ENCODE data around the gene TRAPPC10. TPM values are rescaled to one million over a fixed set of nuclear protein-coding genes. Genes with fewer than 3 reads are reported as not detected.

TRAPPC10 gene
- total and polyA plus RNA-seq, 10 donors = 6.0 to 83.2 (median 63.3) TPM

DNA sequence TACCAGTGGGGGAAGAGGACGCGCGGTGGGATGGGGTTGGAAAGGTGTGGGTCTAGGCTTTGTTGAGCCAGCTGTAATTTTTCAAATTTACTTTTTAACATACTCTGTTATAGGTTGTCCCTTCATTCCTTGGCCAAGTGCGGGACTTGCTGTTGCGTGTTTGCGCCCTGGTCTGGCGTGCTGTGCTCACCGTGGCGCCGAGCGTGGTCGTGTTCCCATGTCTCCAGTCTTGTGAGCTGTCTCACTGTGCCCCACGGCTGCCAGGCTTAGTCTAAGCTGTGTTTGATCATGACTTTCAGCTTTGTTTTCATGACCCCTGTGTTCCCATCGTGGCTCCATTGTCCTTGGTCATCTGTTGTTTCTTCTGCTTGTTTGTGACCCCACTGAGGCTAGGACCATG is 26.0 kb downstream of the TRAPPC10 start:
- DNase-seq = no peak
- Histone ChIP-seq H3K27ac (no peak overlapping the region), H3K27me3 (replicated peaks in 1 of 7) (no peaks in the 10 kb centered on the region), H3K4me1 (peaks cover 0 to 8% (median 0%) of the 10 kb centered on the region in 6 donors), H3K36me3 (peaks cover 2 to 91% (median 61%) of the 10 kb centered on the region in 6 donors), H3K4me3 (no peak overlapping the region), H3K9me3 (no peaks in the 10 kb centered on the region)
- 93 to 97% (median 96%) methylated on average over 14 of the region's 14 CpGs for WGBS, 5 donors
- TF ChIP-seq POLR2A (IDR thresholded peaks at IDR 0.05) (no peak), POLR2AphosphoS5 (IDR thresholded peaks at IDR 0.05) (peak in 1 of 3 donors; percentile 24), CTCF (IDR thresholded peaks at IDR 0.05 in 8 of 11, conservative IDR thresholded peaks at IDR 0.05 in 3 of 11) (no peak)
- intact Hi-C loops (cut with DNase I; ENCODE audit: low total_unique reads) = no loop called here

DNA sequence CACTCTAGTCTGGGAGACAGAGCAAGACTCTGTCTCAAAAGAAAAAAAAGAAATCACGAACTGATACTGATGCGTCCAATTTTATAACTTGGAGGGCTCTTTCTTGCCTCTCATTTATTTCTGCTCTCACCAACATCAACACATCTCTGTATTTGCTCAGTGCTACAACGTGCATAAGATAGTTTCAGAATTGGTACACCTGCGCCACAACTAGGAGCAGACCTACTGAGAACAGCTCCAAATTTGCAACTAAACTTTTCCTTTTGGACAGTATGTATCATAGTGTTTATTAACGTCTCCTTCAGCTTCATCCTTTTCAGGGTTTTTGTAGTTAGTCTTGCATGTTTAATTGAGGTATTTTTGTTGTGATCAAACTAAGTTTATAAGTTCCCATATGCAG is 27.7 kb downstream of the TRAPPC10 start:
- no peak for TF ChIP-seq POLR2A (IDR thresholded peaks at IDR 0.05)
- TF ChIP-seq POLR2AphosphoS5 (IDR thresholded peaks at IDR 0.05) = no peak
- TF ChIP-seq CTCF (IDR thresholded peaks at IDR 0.05 in 8 of 11, conservative IDR thresholded peaks at IDR 0.05 in 3 of 11) = no peak
- DNase-seq = no peak
- H3K4me1 ChIP-seq = peaks cover 0 to 17% (median 0%) of the 10 kb centered on the region in 6 donors
- no peaks in the 10 kb centered on the region for H3K9me3 ChIP-seq
- WGBS, 5 donors = 75 to 91% (median 83%) methylated on average over 5 of the region's 5 CpGs
- no peaks in the 10 kb centered on the region for H3K27me3 ChIP-seq (replicated peaks in 1 of 7)
- H3K4me3 ChIP-seq = no peak overlapping the region
- peaks cover 1 to 88% (median 49%) of the 10 kb centered on the region in 6 donors for H3K36me3 ChIP-seq
- intact Hi-C loops (cut with DNase I; ENCODE audit: low total_unique reads) = no loop called here
- H3K27ac ChIP-seq = no peak overlapping the region

- no peaks in the 10 kb centered on the region for H3K9me3 ChIP-seq
- peak overlapping the region in 1 of 8 donors; percentile 36 for H3K27ac ChIP-seq
- no peak for DNase-seq
- H3K36me3 ChIP-seq = peaks cover 0 to 88% (median 30%) of the 10 kb centered on the region in 6 donors
- WGBS, 5 donors = 58 to 83% (median 72%) methylated on average over 6 of the region's 6 CpGs
- peaks cover 0 to 17% (median 0%) of the 10 kb centered on the region in 6 donors for H3K4me1 ChIP-seq
- H3K4me3 ChIP-seq = no peak overlapping the region
- H3K27me3 ChIP-seq (replicated peaks in 1 of 7) = no peaks in the 10 kb centered on the region
- TF ChIP-seq POLR2A (IDR thresholded peaks at IDR 0.05) (no peak), CTCF (IDR thresholded peaks at IDR 0.05 in 8 of 11, conservative IDR thresholded peaks at IDR 0.05 in 3 of 11) (no peak), POLR2AphosphoS5 (IDR thresholded peaks at IDR 0.05) (no peak)
- intact Hi-C loops (cut with DNase I; ENCODE audit: low total_unique reads) = no loop called here
Observed at GRCh38 chr21:44043613-44044012, 31.5 kb downstream of the TRAPPC10 start.

DNA sequence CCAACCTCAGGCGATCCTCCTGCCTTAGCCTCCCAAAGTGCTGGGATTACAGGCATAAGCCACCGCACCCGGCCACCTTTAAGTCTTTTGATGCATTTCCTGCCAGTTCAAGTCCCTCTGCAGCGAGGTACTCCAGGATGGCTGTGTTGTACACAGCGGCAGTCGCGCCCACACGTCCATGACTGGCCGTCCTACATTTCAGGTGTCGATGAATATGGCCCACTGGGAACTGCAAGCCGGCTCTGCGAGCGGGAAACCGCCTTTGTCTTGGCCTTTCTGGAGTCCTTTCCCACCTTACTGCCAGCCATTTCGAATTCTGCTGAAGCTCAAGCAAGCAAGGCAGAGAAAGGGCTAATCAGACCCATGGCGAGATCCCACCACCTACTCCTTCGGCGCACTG is 34.6 kb downstream of the TRAPPC10 start:
- WGBS, 5 donors = 97 to 100% (median 97%) methylated on average over 18 of the region's 18 CpGs
- no peaks in the 10 kb centered on the region for H3K9me3 ChIP-seq

More for the DNA sequence above, 34.6 kb downstream of the TRAPPC10 start:
- Histone ChIP-seq H3K27me3 (replicated peaks in 1 of 7) (no peaks in the 10 kb centered on the region), H3K36me3 (peaks cover 0 to 89% (median 21%) of the 10 kb centered on the region in 6 donors), H3K27ac (no peak overlapping the region), H3K4me3 (no peak overlapping the region), H3K4me1 (peaks cover 8 to 47% (median 22%) of the 10 kb centered on the region in 6 donors)
- no peak for DNase-seq
- intact Hi-C loops (cut with DNase I; ENCODE audit: low total_unique reads) = no loop called here
- TF ChIP-seq POLR2A (IDR thresholded peaks at IDR 0.05) (no peak), POLR2AphosphoS5 (IDR thresholded peaks at IDR 0.05) (peak in 2 of 3 donors; percentile 13 to 25), CTCF (IDR thresholded peaks at IDR 0.05 in 8 of 11, conservative IDR thresholded peaks at IDR 0.05 in 3 of 11) (no peak)

Data from spleen (tissue), 11 donors.